Measurements from ENCODE around the gene GRIK4. TPM values are rescaled to one million over a fixed set of nuclear protein-coding genes. Genes with fewer than 3 reads are reported as not detected.

Gene GRIK4
- total and polyA plus RNA-seq, 9 of the 15 experiments (the other 6 are each of a cell fraction or from before 2014, with no cell fraction given) = not detected

GRCh38 chr11:120589376-120589775, 77.8 kb downstream of the GRIK4 start:
- CTCF ChIA-PET (ENCODE audit: low intra/inter-chr PET ratio) = no interaction called here
- Histone ChIP-seq H2AFZ (ENCODE audit: low read depth, low read length) (no peak overlapping the region), H3K36me3 (ENCODE audit: control insufficient read depth, insufficient read depth, low read length) (no peaks in the 10 kb centered on the region), H4K20me1 (replicated peaks; ENCODE audit: control insufficient read depth, insufficient read depth, low read length) (no peaks in the 10 kb centered on the region), H3K9me1 (ENCODE audit: control insufficient read depth, insufficient read depth, low read length) (no peaks in the 10 kb centered on the region), H3K4me2 (ENCODE audit: insufficient read depth, low read length) (no peak overlapping the region), H3K9me3 (replicated peaks; ENCODE audit: control insufficient read depth, insufficient read depth, low read depth, low read length) (no peaks in the 10 kb centered on the region), H3K27ac (ENCODE audit: extremely low read depth, low read depth, low read length) (no peak overlapping the region), H3K9ac (ENCODE audit: insufficient read depth in 1 of 2, low read depth in 2 of 2, low read length in 2 of 2) (no peak overlapping the region), H3K79me2 (ENCODE audit: control insufficient read depth, insufficient read depth, low read length) (no peaks in the 10 kb centered on the region), H3K4me3 (no peak overlapping the region), H3K4me1 (replicated peaks in 1 of 2; ENCODE audit: control insufficient read depth in 2 of 2, insufficient read depth in 2 of 2, low read length in 2 of 2) (no peaks in the 10 kb centered on the region), H3K27me3 (ENCODE audit: control insufficient read depth in 2 of 2, insufficient read depth in 2 of 2, low read length in 2 of 2) (peaks cover 24 to 65% of the 10 kb centered on the region in 2 experiments; a peak in 4 of 5 replicates)
- no peak for FAIRE-seq
- POLR2A ChIA-PET = no interaction called here
- no peak for DNase-seq (ENCODE audit: extremely low read depth in 1 of 4, low spot score in 3 of 4)
- TF ChIP-seq ZNF561 (CRISPR knock-in tag; conservative IDR thresholded peaks at IDR 0.05) = no peak
- TF ChIP-seq EZH2 (IDR thresholded peaks at IDR 0.05; ENCODE audit: borderline replicate concordance, low read depth, low read length) = no peak
- TF ChIP-seq ZNF263 (CRISPR knock-in tag; IDR thresholded peaks at IDR 0.05; ENCODE audit: borderline replicate concordance) = no peak
- no peak for TF ChIP-seq TOE1 (IDR thresholded peaks at IDR 0.05; ENCODE audit: borderline replicate concordance)
- no peak for TF ChIP-seq TOE1 (CRISPR knock-in tag; IDR thresholded peaks at IDR 0.05; ENCODE audit: borderline replicate concordance, low read depth)
- TF ChIP-seq TRIM28 (IDR thresholded peaks at IDR 0.05) = no peak
- TF ChIP-seq C11orf30 (IDR thresholded peaks at IDR 0.05; ENCODE audit: low read depth) = no peak
- no peak for TF ChIP-seq EHMT2 (IDR thresholded peaks at IDR 0.05)
- TF ChIP-seq PKNOX1 (IDR thresholded peaks at IDR 0.05) = no peak
- BruUV-seq (replicated peaks) = no TSS peak
- 0% methylated on average over 11 of the region's 11 CpGs for WGBS (ENCODE audit: insufficient coverage, low coverage, missing lambda C conversion rate)
- no peak for ATAC-seq
- in situ Hi-C loops (cut with MboI) = no loop called here
- intact Hi-C loops (cut with micrococcal nuclease) = no loop called here

Data from K562 (cell line).